Activated CD8-positive, alpha-beta memory T cell treated with anti-CD3 and anti-CD28 coated beads for 36 hours (primary cell): ENCODE measurements around the gene HELZ. TPM values are rescaled to one million over a fixed set of nuclear protein-coding genes. Genes with fewer than 3 reads are reported as not detected.
"Not testable (repeated sequence)": the region's sequence is repeated elsewhere in the genome, so short reads cannot be mapped to it uniquely, and the experiment has no call there.

Source experiments
- CTCF ChIA-PET: fragments of 350-600 bp; sonication (Branson Sonifier 250); formaldehyde crosslinking; loops from one replicate; lab custom pipeline; 2021; ENCODE audit warnings: antibody characterized with exemption; lab: Charles Lee
- POLR2A ChIA-PET: fragments of 350-600 bp; sonication (Branson Sonifier 250); formaldehyde crosslinking; loops from one replicate; lab custom pipeline; 2021; ENCODE audit warnings: antibody characterized with exemption; lab: Charles Lee
- total RNA-seq, 2 experiments: library from RNA; stranded (reverse); gene quantifications; one replicate each; pipeline ENCODE4 v1.2.3, GENCODE V29; 2021

HELZ gene
- total RNA-seq, 2 experiments from 2014 or later: 57.0 to 57.6 TPM

DNA sequence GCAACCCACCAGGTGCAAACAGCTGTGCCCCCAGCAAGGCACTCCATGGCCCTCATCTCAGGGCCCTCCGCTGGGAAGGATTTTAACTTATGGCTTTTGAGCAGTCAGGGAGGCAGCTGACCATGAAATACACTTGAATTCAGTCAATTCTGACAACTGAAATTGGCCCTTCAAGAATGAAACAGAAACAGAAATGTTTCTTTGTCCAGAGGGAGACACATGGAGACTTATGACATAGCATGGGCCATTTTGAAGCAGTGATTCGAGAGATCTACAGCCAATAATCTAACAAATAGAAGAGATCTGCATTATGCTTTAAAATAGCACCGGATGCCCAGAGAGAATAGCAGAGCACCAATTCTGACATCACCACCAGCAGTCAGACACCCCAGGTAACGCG lies 193.2 kb downstream of the HELZ start:
- POLR2A ChIA-PET: no interaction called here
- CTCF ChIA-PET: no interaction called here

DNA sequence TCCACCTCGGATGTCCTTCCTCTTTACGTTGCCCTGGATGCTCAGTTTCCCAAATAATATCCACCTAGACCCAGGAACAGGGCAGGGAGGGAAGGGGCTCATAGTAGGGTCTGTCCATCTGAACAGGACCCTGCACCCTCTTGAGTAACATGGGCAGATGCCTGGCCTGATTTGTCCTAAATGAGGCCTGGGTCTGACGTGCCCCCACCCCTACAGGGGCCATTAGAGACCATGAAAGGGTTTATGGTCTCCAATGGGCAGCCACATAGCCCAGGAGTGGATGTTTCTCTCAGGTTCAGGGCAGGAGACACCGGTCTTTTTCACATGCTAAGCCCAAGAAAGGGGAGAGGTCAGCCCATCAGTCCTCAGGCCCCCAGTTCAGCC lies 193.8 kb downstream of the HELZ start:
- ChIA-PET CTCF (no interaction called here), POLR2A (no interaction called here)

DNA sequence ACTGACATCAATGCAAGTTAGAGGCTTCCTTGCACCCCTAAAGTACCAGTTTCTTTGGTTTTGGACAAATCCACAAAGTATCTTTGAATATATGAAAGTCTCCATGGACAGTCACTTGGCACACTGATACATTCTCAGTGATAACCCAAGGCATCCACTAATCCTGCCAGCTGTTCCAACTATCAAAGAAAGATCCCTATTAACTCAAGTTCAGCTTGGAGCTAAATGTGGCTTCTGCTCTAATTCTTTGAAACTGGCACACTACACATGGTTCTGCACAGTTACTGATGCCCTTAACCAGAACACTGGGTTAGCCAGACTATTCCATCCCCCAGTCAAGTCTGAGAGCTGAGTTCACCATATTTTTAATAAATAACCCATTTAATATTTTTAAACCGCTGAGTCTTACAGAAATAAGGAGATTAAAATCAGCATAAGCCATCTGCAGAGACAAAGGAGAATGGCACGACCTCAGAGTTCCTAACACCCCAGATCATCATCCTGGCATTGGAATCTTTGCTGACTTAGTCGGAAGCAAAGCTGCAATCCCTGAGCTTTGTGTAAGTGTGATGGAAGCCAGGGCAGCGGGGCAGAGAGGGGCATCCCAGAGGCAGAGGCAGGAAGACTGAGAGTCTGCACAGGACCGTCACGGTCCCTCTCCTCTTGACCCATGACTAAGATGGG lies 194.4 kb downstream of the HELZ start:
- ChIA-PET CTCF (no interaction called here), POLR2A (no interaction called here)

DNA sequence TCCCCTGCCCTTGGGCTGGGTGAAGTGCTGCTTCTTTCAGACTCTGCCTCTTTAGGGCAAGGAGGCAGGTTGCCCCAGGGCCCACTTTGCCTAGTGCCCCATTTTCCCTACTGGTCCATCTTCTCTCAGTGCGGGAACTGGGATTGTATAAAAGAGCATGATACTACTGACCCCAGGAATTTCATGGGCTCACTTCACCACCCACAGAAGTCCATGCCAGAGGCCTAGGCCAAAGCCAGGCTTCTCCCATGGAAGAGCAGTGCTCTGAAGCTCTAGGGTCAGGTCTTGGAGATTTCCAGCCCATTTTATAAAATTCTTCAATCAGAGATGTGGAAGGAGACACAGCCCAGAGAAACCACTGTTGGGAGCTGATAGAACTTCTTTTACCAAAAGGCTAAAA lies 194.9 kb downstream of the HELZ start:
- POLR2A ChIA-PET: no interaction called here
- CTCF ChIA-PET: no interaction called here

DNA sequence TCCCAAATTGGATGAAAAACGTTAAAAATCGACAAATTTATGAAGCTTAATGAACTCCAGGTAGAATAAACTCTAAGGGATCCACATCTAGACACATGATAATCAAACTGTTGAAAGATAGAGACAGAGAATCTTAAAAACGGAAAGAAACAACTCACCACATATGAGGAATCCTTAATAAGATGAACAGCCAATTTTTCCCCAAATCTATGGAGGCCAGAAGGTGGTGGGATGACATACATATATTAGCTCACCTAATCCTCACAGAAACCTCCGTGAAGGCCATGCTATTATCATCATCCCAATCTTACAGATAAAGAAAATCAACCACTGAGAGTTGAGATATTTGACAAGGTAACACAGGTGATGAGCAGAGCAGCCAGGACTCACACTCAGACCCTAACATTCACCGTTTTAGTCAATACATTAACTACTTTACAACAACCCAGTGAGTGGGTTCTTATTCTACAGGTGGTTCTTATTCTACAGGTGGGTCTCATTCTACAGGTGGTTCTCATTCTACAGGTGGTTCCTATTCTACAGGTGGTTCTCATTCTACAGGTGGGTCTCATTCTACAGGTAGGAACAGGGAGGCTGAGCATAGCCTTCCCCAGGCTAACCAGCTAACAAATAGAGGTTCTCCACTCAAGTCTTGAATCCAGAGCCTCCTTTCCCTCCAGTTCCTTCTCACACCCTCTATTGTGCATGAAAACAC lies 195.8 kb downstream of the HELZ start:
- ChIA-PET CTCF (no interaction called here), POLR2A (no interaction called here)

DNA sequence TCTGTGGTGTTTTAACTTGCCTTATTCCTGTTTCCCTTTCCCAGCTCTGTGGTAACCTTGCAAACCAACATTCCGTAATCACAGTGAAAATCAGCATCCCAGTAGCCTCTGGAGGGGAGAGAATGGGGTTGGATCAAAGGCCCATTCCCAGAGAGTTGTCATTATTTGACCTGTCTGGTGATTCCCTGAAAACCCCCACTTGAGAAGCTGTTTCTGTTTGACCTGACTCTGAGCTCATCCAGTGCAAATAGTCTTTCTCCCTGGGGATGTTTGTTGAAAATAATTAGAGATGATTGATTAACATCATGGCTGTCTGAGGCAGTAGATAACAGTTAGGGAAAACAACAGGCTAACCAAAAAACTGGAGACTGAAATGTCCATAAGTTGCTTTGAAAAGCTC lies 197.6 kb downstream of the HELZ start:
- POLR2A ChIA-PET: interaction anchor here (1.0 kb wide), 1 partner anchor 82 kb away, joined by 3 read pairs; no protein-coding TSS in a partner anchor
- CTCF ChIA-PET: no interaction called here

DNA sequence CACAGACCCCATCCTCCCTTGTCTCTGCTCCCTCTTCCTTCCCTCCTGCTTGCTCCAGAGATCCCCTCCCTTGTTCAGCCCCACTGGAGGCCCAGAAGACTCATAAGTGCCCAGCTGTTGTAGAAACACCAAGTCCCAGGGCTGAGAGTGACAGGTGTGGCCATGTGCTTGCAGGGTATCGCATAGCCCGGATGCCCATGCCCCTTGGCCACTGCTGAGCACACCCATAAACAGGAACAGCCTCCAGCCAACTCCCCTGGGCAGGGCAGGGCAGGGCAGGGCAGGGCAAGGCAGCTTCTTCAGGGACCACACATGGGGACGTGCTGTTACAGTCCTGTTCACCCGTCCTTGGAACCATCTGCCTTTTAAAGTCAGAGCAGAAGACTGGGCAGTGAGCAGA lies 198.6 kb downstream of the HELZ start:
- CTCF ChIA-PET: no interaction called here
- POLR2A ChIA-PET: no interaction called here

DNA sequence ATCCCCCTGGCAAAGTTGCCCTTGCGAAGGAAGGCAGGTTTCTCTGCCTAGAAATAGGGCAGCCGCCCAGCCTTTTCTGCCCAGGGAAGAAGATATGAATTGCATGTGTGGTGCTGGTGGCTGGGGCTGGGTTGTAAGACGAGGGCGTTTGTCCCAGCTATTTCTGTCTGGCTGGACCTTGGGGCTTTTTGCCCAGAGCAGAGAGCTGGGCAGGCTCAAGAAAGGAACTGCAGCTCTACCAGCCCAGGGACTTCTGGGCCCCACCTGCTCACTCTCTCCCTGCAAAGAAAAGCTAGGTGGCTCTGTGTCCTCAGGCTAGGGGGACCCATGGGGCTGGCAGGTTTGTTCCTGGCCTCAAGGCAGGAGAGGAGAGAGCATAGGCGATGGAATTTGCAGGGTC lies 200.1 kb downstream of the HELZ start:
- POLR2A ChIA-PET: no interaction called here
- CTCF ChIA-PET: no interaction called here

DNA sequence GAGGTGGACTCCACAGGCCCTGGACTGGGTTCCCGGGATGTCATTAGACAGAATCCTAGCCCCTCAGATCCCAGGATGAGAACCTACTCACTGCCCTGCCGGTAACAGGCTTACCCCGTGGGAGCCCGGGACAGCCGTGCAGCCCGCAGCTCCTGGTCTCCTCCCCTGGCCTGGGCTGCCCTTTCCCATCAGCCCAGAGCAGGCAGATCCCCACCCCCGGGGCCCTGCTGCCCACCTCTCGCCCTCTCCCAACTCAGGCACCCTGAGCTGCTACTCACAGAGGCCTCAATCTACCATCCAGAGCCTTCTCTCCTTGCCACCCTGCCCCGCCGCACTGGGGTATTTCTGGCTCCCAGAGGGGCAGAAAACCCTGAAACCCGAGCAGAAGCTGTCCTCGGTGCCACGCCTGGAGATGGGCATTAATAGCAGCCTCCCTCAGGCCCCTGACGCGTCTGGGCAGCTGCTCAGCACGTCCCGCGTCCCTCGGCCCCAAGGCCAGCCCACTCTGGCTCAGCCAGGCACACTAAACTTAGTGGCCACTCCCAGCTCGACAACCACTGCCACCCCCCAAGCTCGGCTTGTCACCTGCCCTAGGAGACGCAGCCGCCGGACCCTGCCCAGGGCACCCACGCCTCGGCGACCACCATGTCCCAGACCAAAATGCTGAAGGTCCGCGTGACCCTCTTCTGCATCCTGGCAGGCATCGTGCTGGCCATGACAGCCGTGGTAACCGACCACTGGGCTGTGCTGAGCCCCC lies 200.8 kb downstream of the HELZ start, which contains the start of gene CACNG1:
TSS of gene CACNG1 (plus strand) at position 539 of the 757 bp plus-strand sequence. CDS start at position 646, 107 bp downstream.
- CTCF ChIA-PET: no interaction called here
- POLR2A ChIA-PET: no interaction called here

DNA sequence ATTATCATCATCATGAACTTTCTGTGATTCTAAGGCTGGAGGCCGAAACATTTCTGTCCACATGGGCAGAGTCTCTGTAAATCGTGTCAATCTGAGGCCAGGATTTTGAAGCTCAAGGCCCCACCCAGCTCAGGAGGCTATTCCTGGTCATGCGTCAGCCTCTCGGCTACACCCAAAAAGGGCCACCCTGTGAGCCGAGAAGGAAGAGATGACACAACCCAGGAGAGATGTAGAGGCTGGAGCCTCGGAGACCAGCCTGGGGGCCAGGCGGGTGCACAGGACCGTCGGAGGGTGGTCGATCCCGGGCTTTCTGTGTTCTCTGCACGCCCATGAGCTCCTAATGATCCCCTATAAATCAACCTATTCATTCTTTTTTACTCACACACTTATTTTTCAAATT lies 201.7 kb downstream of the HELZ start:
- ChIA-PET POLR2A (no interaction called here), CTCF (no interaction called here)

DNA sequence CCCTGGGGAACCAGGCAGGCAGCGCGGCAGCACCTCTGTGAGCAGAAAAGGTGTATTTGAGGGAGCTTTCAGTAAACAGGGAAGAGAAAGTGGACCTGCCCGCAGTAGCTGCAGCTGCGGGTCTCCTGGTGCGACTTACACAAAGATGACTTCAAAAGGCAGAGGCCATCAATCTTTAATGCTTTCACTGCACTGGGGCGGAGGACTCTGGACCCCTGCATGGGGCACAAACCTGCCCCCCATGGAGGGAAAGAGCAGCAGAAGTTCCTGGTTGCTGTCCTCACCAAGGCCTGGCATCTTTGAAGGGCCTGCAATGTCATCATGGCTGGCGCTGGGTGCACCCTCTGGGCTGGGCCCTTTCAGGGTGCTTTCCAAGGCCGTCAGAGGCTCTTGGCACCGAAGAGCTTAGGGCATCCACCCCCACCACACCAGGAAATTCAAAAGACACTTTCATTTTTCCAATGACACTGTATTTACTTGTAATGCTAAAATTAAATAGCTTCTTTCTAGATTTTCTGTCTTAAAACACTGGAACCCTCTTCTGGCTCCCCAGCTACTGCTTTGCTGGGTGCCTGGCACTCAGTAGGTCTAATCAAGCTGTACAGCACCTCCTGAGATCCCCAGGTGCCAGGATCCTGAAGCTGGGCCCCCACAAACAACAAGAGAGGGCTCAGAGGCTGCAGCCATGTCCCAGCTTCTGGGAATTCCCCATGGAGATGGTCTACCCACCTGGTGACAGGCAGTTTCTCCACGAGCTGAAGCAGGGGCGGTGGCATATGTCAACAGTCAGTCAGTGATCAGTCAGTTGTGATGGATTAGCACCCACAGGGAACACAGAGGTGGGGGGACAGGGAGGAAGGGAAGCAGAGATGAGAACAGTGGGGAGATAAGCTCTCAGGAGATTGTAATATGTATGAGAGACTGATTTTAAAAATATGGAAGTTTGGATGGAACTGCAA lies 202.8 kb downstream of the HELZ start:
- POLR2A ChIA-PET: no interaction called here
- CTCF ChIA-PET: no interaction called here

DNA sequence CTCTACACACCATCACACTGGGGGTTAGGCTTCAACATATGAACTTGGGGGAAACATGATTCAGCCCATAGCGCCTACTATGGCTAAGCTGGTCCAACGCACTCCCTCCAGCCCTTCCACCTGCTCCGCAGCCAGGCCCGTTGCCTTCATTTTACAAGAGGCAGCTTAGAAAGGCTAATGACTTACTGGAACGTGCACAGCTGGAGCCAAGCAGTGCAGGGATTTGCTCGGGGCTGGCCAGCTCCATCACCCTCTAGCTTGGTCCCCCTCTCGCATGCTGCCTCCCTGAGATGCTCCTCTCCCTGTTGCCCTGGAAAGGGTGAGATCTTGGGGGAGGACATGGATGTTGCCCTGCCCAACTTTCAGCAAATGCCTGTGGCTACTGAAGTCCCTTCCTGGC lies 203.5 kb downstream of the HELZ start:
- ChIA-PET POLR2A (no interaction called here), CTCF (no interaction called here)

DNA sequence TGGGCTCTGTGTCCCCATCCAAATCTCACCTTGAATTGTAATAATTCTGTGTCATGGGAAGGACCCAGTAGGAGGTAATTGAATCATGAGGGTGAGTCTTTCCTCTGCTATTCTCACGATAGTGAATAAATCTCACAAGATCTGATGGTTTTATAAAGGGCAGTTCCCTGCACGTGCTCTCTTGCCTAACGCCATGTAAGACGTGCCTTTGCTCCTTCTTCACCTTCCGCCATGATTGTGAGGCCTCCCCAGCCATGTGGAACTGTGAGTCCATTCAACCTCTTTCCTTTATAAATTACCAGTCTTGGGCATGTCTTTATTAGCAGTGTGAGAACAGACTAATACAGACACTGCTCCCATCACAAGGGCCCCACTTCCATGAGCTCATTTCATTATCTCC lies 203.9 kb downstream of the HELZ start:
- CTCF ChIA-PET, POLR2A ChIA-PET: not testable (repeated sequence)

DNA sequence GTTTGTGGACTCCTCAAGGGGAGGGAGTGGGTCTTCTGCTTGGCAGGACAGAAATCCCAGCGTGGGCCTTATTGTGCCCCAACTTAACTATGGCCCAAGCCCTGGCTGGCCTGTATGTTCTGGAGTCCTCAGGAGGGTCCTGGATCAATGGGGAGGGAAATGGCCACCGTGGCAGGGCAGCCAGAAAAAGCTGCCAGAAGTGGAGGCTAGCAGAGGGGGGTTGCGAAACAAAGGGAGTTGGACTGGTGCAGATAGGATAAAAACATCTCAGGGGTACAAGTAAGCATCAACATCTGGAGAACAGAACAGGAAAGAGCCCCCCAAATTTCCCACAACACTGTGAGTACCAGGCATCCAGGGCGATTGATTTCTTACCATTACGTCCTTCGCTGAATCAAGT lies 204.3 kb downstream of the HELZ start:
- ChIA-PET CTCF (no interaction called here), POLR2A (no interaction called here)

DNA sequence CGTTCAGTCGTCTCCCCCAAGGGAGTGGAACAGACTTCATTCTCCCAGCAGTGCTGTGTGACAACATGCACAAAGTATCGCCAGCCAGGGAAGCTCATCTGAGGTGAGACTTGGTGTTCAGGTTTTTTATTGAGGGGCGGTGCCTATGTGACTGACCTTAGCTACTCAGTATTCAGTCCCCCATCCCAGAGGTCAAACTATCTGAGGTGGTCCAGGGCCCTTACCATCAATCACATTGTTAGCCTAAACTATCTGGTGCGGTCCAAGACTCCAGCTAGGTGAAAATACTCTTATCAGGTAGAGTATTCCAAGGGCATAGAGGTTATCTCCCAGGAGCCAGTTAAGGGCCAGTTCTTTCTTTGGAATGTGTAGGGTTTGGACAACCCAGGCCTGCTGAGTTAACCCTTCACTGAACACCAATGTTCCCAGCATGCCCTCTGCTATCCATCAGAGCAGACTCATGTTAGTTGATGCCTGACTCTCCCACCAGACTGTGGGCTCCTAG lies 206.1 kb downstream of the HELZ start:
- CTCF ChIA-PET: no interaction called here
- POLR2A ChIA-PET: interaction anchor here (0.6 kb wide), 1 partner anchor 105 kb away, joined by 3 read pairs; no protein-coding TSS in a partner anchor

DNA sequence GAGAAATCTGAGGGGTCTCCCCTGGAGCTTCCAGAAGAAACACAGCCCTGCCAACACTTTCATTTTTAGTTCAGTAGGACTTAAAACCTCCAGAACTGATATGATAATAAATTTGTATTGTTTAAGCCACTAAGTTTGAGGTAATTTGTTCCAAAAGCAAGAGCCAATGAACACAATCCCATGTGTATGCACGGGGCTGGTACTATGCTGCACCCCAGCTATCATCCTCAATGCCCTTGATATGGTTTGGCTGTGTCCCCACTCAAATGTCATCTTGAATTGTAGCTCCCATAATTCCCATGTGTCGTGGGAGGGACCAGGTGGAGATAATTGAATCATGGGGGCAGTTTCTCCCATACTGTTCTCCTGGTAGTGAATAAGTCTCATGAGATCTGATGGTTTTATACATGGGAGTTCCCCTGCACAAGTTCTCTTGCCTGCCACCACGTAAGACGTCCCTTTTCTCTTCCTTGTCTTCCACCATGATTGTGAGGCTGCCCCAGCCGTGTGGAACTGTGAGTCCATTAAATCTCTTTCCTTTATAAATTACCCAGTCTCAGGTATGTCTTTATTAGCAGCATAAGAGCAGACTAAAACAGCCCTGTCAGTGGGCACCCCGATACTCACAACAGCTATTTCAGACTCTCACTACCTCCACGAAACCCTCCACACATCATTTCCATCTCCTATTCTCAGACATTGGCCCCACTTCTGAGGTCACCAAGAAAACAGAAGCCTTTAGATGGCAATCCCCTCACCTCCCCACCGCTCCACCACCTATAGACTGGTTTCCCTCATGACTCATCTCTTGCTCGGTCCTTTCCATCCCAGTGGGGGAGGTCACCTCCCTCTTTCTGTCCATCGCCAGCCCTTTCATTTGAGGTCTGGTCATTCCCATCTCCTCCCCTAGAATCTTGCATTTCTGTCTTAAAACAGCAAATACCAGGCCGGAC lies 209.6 kb downstream of the HELZ start:
- CTCF ChIA-PET: no interaction called here
- POLR2A ChIA-PET: no interaction called here

DNA sequence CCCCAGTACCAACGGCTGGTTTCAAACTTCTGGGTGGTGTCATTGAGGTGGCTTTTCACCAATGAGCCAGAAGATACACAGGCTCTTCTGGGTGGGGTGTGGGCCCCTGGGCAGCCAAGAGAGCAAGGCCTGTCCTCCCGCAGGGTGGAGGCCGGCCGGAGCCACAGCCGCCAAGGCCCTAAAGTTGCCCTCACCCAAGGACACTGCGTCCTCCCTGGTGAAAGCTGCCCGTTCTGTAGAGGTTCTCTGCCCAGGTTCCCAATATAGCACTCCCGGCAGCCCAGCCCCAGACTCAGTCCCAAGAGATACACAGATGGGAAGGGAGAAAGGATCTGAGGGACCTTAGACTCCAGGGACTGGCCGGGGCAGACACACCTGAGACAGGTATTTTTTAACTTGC lies 211.4 kb downstream of the HELZ start:
- ChIA-PET POLR2A (no interaction called here), CTCF (no interaction called here)

DNA sequence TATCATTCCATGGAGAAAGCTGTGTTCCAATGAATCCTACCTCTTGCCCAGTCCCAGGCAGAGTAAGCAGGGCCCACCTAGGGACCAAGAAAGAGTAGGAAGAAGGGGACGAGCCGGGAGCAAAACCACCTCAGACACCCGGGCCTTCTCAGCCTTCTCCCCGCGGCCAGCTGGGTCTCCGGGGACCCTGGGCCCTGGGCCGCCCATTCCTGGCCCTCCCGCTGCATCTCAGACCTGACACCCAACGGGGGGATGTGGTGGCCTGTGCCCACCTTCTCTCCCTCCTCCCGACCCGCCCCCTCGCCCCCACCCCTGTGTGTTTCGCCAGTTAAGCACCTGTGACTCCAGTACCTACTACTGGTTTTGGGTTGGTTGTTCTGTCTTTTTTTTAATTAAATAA lies 212.0 kb downstream of the HELZ start:
- POLR2A ChIA-PET: no interaction called here
- CTCF ChIA-PET: no interaction called here
